NT2/D1 (cell line): ENCODE data around the gene IL20RA.

Experiments
- DNase-seq: peaks from one replicate; pipeline ENCODE4 v3.0.0-alpha.2; 2011; ENCODE audit warnings: low read depth, low spot score
- H3K27me3 ChIP-seq: 2 replicates; pipeline ENCODE4 v1.6.0; 2011; ENCODE audit warnings: mild to moderate bottlenecking; ENCODE audit not compliant: insufficient read length, insufficient read depth
- H3K36me3 ChIP-seq: 2 replicates; pipeline ENCODE4 v1.6.1; 2011; ENCODE audit warnings: mild to moderate bottlenecking, low read length, mixed read lengths; ENCODE audit not compliant: insufficient read depth, insufficient read length
- H3K4me1 ChIP-seq: 2 replicates; pipeline ENCODE4 v1.5.1; 2011; ENCODE audit not compliant: insufficient read depth, insufficient read length
- H3K4me3 ChIP-seq: 2 replicates; pipeline ENCODE4 v1.5.1; 2011; ENCODE audit warnings: low read depth; ENCODE audit not compliant: insufficient read length
- H3K9ac ChIP-seq: 2 replicates; pipeline ENCODE4 v1.6.0; 2011; ENCODE audit warnings: low read depth; ENCODE audit not compliant: insufficient read length
- H3K9me3 ChIP-seq: 2 replicates; pipeline ENCODE4 v1.5.1; 2011; ENCODE audit warnings: mild to moderate bottlenecking, low read length; ENCODE audit not compliant: insufficient read depth
- SUZ12 ChIP-seq: IDR thresholded peaks from 2 replicates; pipeline ENCODE4 v1.6.1; 2011; ENCODE audit not compliant: insufficient read length, insufficient read depth; ENCODE audit errors: extremely low read depth
- YY1 ChIP-seq: IDR thresholded peaks from 2 replicates; pipeline ENCODE4 v1.6.1; 2011; ENCODE audit not compliant: insufficient read length, insufficient read depth
- ZNF274 ChIP-seq: IDR thresholded peaks from 2 replicates; pipeline ENCODE4 v1.6.1; 2011; ENCODE audit warnings: mild to moderate bottlenecking, low read depth, low read length

IL20RA gene

GRCh38 chr6:136959471-136959891 is 85.3 kb downstream of the IL20RA start:
- H3K27me3 ChIP-seq, result no peaks in the 10 kb centered on the region
- DNase-seq, result no peak
- H3K4me3 ChIP-seq, result no peak overlapping the region
- H3K4me1 ChIP-seq, result peaks cover 13% of the 10 kb centered on the region
- no peaks in the 10 kb centered on the region for H3K36me3 ChIP-seq
- TF ChIP-seq ZNF274, result no peak
- no peak for TF ChIP-seq YY1
- TF ChIP-seq SUZ12, result no peak
- no peaks in the 10 kb centered on the region for H3K9me3 ChIP-seq
- H3K9ac ChIP-seq, result no peak overlapping the region

GRCh38 chr6:136958168-136958567 is 86.6 kb downstream of the IL20RA start:
- H3K4me1 ChIP-seq, result peaks cover 13% of the 10 kb centered on the region
- no peak for DNase-seq
- TF ChIP-seq YY1 (no peak), SUZ12 (no peak), ZNF274 (no peak)

GRCh38 chr6:136956590-136957544 is 87.9 kb downstream of the IL20RA start:
- H3K4me1 ChIP-seq, result peaks cover 13% of the 10 kb centered on the region
- no peaks in the 10 kb centered on the region for H3K36me3 ChIP-seq
- TF ChIP-seq SUZ12 (no peak), YY1 (no peak), ZNF274 (no peak)
- no peak overlapping the region for H3K9ac ChIP-seq
- H3K4me3 ChIP-seq, result no peak overlapping the region
- H3K9me3 ChIP-seq, result no peaks in the 10 kb centered on the region
- H3K27me3 ChIP-seq, result no peaks in the 10 kb centered on the region
- DNase-seq, result no peak

More at GRCh38 chr6:136958168-136958567, 86.6 kb downstream of the IL20RA start:
- H3K36me3 ChIP-seq, result no peaks in the 10 kb centered on the region
- no peaks in the 10 kb centered on the region for H3K9me3 ChIP-seq
- no peak overlapping the region for H3K9ac ChIP-seq
- H3K27me3 ChIP-seq, result no peaks in the 10 kb centered on the region
- H3K4me3 ChIP-seq, result no peak overlapping the region

GRCh38 chr6:136955123-136955522 is 89.6 kb downstream of the IL20RA start:
- TF ChIP-seq SUZ12 (no peak), ZNF274 (no peak), YY1 (no peak)
- H3K27me3 ChIP-seq, result no peaks in the 10 kb centered on the region
- no peaks in the 10 kb centered on the region for H3K9me3 ChIP-seq
- H3K36me3 ChIP-seq, result no peaks in the 10 kb centered on the region
- H3K4me3 ChIP-seq, result no peak overlapping the region
- DNase-seq, result no peak
- H3K9ac ChIP-seq, result no peak overlapping the region
- peaks cover 11% of the 10 kb centered on the region for H3K4me1 ChIP-seq

GRCh38 chr6:136952714-136953260 is 92.0 kb downstream of the IL20RA start:
- no peaks in the 10 kb centered on the region for H3K27me3 ChIP-seq
- no peaks in the 10 kb centered on the region for H3K36me3 ChIP-seq
- no peak overlapping the region for H3K4me3 ChIP-seq
- TF ChIP-seq SUZ12 (no peak), YY1 (no peak), ZNF274 (no peak)
- H3K9ac ChIP-seq, result no peak overlapping the region
- no peak for DNase-seq
- H3K9me3 ChIP-seq, result no peaks in the 10 kb centered on the region; the same call in 1 of the 2 replicates
- H3K4me1 ChIP-seq, result peaks cover 3% of the 10 kb centered on the region

- Histone ChIP-seq H3K27me3 (no peaks in the 10 kb centered on the region), H3K9me3 (no peaks in the 10 kb centered on the region; the same call in 1 of the 2 replicates), H3K9ac (no peak overlapping the region), H3K4me1 (no peaks in the 10 kb centered on the region), H3K4me3 (no peak overlapping the region), H3K36me3 (no peaks in the 10 kb centered on the region)
- TF ChIP-seq SUZ12 (no peak), YY1 (no peak), ZNF274 (no peak)
- DNase-seq, result no peak
Observed at GRCh38 chr6:136950436-136951126, 94.2 kb downstream of the IL20RA start.
